ENCODE measurements around the gene FXYD3. TPM values are rescaled to one million over a fixed set of nuclear protein-coding genes. Genes with fewer than 3 reads are reported as not detected.

FXYD3 gene
- total and polyA plus RNA-seq, 2 of the 13 experiments (the other 11 are each of a cell fraction or from before 2014, with no cell fraction given) = 4.9 TPM; not detected in 1

DNA sequence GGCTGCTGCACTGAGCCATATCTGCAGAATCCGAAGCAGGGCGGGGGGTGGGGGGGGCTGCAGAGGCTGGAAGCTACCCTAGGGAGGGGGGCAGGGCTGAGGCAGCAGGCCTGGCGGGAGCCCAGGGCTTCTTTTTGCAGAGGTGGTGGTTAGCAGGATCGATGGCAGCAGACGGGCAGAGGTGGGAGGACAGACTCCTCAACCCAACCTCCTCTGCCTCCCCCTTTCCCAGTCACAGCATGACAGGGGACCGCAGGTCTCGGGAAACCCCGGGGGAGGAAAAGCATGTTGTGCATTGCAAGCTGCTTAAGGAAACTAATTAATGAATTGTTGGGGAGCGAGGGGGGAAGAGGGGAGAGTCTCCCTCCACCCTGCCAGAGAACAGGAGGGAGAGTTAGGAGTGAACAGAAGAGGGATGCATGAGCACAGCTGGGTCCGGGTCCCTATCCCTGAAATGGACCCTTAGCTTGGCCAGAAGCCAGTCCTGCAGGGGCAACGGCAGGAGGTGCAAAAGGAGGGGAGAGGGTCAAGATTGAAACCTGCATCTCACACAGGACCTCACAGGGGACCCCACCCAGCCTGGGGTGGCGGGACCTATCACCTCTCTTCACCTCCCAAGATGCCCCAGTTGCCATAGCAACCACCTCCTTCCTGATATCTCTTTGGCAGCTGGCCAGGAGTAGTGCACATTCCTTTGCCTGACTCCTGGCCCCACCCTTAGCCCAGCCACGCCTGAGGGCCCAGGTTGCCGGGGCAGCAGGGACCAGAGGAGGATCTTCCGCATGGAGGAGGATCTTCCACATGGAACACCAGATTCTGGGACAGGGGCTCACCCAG, 29.2 kb downstream of the FXYD3 start:
- no peak overlapping the region for H2AFZ ChIP-seq (ENCODE audit: low read length)
- H3K9me3 ChIP-seq (ENCODE audit: low read length) = no peaks in the 10 kb centered on the region
- H4K20me1 ChIP-seq (ENCODE audit: insufficient read depth, low read length) = no peaks in the 10 kb centered on the region
- H3K4me3 ChIP-seq (replicated peaks in 1 of 3; ENCODE audit: insufficient read depth in 1 of 3, low read depth in 2 of 3, low read length in 3 of 3) = no peak overlapping the region
- ChIA-PET CTCF (ENCODE audit: low intra/inter-chr PET ratio, low total read pairs) (no interaction called here), POLR2A (no interaction called here)
- intact Hi-C loops (cut with micrococcal nuclease; ENCODE audit: unreplicated experiment) = no loop called here
- no peak overlapping the region for H3K4me2 ChIP-seq (ENCODE audit: low read depth, low read length)
- H3K27me3 ChIP-seq (ENCODE audit: control insufficient read depth in 1 of 2, insufficient read depth in 2 of 2, low read length in 2 of 2) = peaks cover 0 to 3% of the 10 kb centered on the region in 2 experiments; a peak in 2 of 5 replicates
- FAIRE-seq = no peak
- in situ Hi-C loops (cut with HindIII; ENCODE audit: extremely low pct_ligation_motif_present, low pct_unique_long_range_greater_than_20kb) = no loop called here
- H3K36me3 ChIP-seq (replicated peaks in 1 of 2; ENCODE audit: control insufficient read depth in 1 of 2, insufficient read depth in 2 of 2, low read length in 2 of 2) = no peaks in the 10 kb centered on the region
- H3K27ac ChIP-seq (ENCODE audit: extremely low read length, insufficient read depth, low read length) = no peak overlapping the region
- ATAC-seq = no peak
- H3K9ac ChIP-seq (ENCODE audit: insufficient read depth, low read depth, low read length) = no peak overlapping the region
- WGBS (ENCODE audit: low lambda C conversion rate) = 43% methylated on average over 13 of the region's 15 CpGs
- TF ChIP-seq ZNF878 (CRISPR knock-in tag; IDR thresholded peaks at IDR 0.05) = no peak
- TF ChIP-seq, protein P1, sequence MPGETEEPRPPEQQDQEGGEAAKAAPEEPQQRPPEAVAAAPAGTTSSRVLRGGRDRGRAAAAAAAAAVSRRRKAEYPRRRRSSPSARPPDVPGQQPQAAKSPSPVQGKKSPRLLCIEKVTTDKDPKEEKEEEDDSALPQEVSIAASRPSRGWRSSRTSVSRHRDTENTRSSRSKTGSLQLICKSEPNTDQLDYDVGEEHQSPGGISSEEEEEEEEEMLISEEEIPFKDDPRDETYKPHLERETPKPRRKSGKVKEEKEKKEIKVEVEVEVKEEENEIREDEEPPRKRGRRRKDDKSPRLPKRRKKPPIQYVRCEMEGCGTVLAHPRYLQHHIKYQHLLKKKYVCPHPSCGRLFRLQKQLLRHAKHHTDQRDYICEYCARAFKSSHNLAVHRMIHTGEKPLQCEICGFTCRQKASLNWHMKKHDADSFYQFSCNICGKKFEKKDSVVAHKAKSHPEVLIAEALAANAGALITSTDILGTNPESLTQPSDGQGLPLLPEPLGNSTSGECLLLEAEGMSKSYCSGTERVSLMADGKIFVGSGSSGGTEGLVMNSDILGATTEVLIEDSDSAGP (CRISPR knock-in tag; IDR thresholded peaks at IDR 0.05; ENCODE audit: borderline replicate concordance) = no peak
- TF ChIP-seq ZNF674 (CRISPR knock-in tag; IDR thresholded peaks at IDR 0.05; ENCODE audit: low read depth) = no peak
- TF ChIP-seq, protein P2, sequence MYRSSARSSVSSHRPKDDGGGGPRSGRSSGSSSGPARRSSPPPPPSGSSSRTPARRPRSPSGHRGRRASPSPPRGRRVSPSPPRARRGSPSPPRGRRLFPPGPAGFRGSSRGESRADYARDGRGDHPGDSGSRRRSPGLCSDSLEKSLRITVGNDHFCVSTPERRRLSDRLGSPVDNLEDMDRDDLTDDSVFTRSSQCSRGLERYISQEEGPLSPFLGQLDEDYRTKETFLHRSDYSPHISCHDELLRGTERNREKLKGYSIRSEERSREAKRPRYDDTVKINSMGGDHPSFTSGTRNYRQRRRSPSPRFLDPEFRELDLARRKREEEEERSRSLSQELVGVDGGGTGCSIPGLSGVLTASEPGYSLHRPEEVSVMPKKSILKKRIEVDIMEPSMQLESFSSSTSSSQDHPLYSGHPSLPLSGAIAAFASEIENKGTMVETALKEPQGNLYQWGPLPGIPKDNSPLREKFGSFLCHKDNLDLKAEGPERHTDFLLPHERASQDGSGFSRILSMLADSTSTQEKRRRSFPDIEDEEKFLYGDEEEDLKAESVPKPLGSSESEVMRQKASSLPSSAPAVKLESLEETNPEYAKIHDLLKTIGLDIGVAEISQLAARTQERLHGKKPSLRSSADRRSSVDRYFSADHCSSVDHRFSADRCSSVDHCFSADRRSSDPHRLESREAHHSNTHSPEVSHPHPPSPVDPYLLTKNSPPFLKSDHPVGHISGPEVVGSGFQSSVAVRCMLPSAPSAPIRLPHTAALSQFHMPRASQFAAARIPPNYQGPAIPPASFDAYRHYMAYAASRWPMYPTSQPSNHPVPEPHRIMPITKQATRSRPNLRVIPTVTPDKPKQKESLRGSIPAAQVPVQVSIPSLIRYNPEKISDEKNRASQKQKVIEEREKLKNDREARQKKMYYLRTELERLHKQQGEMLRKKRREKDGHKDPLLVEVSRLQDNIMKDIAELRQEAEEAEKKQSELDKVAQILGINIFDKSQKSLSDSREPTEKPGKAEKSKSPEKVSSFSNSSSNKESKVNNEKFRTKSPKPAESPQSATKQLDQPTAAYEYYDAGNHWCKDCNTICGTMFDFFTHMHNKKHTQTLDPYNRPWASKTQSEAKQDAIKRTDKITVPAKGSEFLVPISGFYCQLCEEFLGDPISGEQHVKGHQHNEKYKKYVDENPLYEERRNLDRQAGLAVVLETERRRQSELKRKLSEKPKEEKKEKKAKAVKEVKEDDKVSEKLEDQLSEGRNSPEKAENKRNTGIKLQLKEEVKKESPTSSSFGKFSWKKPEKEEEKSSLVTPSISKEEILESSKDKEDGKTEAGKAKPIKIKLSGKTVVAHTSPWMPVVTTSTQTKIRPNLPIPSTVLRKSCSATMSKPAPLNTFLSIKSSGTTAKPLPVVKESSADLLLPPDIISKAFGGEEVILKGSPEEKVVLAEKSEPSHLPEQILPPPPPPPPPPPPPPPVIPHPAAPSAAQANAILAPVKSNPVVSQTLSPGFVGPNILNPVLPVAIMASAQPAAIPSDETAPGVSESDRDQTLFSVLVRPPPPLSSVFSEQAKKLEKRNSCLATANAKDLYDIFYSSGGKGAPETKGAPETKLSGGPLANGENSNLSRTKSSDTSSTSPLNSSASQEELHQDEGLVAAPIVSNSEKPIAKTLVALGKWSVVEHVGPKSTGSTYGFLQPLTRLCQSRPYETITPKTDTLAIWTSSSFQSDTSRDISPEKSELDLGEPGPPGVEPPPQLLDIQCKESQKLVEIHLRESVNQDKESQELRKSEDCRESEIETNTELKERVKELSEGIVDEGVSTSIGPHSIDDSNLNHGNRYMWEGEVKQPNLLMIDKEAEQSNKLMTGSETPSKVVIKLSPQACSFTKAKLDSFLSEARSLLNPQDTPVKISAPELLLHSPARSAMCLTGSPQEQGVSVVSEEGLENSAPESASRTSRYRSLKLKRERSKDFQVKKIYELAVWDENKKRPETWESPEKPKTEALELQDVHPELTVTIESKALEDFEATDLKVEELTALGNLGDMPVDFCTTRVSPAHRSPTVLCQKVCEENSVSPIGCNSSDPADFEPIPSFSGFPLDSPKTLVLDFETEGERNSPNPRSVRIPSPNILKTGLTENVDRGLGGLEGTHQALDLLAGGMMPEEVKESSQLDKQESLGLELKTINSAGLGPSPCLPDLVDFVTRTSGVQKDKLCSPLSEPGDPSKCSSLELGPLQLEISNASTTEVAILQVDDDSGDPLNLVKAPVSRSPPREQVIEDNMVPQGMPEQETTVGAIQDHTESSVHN (CRISPR knock-in tag; IDR thresholded peaks at IDR 0.05) = no peak
- TF ChIP-seq GATAD1 (CRISPR knock-in tag; IDR thresholded peaks at IDR 0.05) = no peak
- TF ChIP-seq RFX1 (IDR thresholded peaks at IDR 0.05) = peak; percentile 66
- TF ChIP-seq RFX3 (CRISPR knock-in tag; IDR thresholded peaks at IDR 0.05) = peak; percentile 62
- DNase-seq (ENCODE audit: low spot score) = no peak
- H3K79me2 ChIP-seq (ENCODE audit: insufficient read depth, low read length) = no peaks in the 10 kb centered on the region
- BruUV-seq (replicated peaks) = no TSS peak
- peaks cover 12% of the 10 kb centered on the region for H3K4me1 ChIP-seq (ENCODE audit: insufficient read depth, low read length)
